HEK293 (cell line): ENCODE results near the gene SETD3.

Experiments
- CTCF ChIA-PET: fragments of 350-600 bp; formaldehyde crosslinking; extraction: SDS; loops from one replicate; lab custom pipeline; 2021; ENCODE audit warnings: antibody characterized with exemption; lab: Yijun Ruan, JAX
- POLR2A ChIA-PET: fragments of 300-600 bp; formaldehyde crosslinking; extraction: SDS; loops from one replicate; lab custom pipeline; 2020; ENCODE audit warnings: antibody characterized with exemption, inconsistent platforms; lab: Yijun Ruan, JAX
- H3K27ac ChIP-seq: fragments of 200-500 bp; sonication (Bioruptor generic); 2 replicates; pipeline ENCODE4 v1.5.1; 2014; ENCODE audit warnings: low read depth, low read length, control low read depth, inconsistent platforms; ENCODE audit errors: extremely low read depth
- H3K36me3 ChIP-seq, 2 experiments: fragments of 200-500 bp in 1 of 2; sonication (Bioruptor generic) in 1 of 2; 1 replicate in 1 of 2; 2 replicates in 1 of 2; pipeline ENCODE4 v1.5.1; 2014 to 2017; ENCODE audit warnings: inconsistent platforms in 2 of 2, low read length in 2 of 2; ENCODE audit not compliant: control insufficient read depth in 2 of 2, insufficient read depth in 1 of 2
- H3K4me1 ChIP-seq: fragments of 200-500 bp; sonication (Bioruptor generic); 2 replicates; pipeline ENCODE4 v1.5.1; 2014; ENCODE audit warnings: mild to moderate bottlenecking, low read length, inconsistent platforms; ENCODE audit not compliant: control insufficient read depth, insufficient read depth
- H3K4me3 ChIP-seq: 2 replicates; pipeline ENCODE4 v1.5.1; 2011; ENCODE audit warnings: low read depth, mild to moderate bottlenecking, control low read depth, low read length, moderate library complexity
- H3K9me3 ChIP-seq: fragments of 200-500 bp; sonication (Bioruptor generic); 2 replicates; pipeline ENCODE4 v1.5.1; 2014; ENCODE audit warnings: low read depth, low read length, inconsistent platforms; ENCODE audit not compliant: control insufficient read depth, insufficient read depth
- KLF8 ChIP-seq: fragments of 450-650 bp; formaldehyde crosslinking; IDR thresholded peaks from 2 replicates; pipeline ENCODE4 v1.5.1; 2016; ENCODE audit warnings: missing biosample characterization, missing genetic modification characterization
- OSR2 ChIP-seq: fragments of 450-650 bp; formaldehyde crosslinking; IDR thresholded peaks from 2 replicates; pipeline ENCODE4 v1.5.1; 2016; ENCODE audit warnings: missing biosample characterization, missing genetic modification characterization
- PRDM4 ChIP-seq: fragments of 450-650 bp; formaldehyde crosslinking; IDR thresholded peaks from 2 replicates; pipeline ENCODE4 v1.5.1; 2017; ENCODE audit warnings: missing biosample characterization, missing genetic modification characterization
- RBAK ChIP-seq: fragments of 450-650 bp; formaldehyde crosslinking; IDR thresholded peaks from 2 replicates; pipeline ENCODE4 v1.5.1; 2016; ENCODE audit warnings: missing biosample characterization, missing genetic modification characterization
- ZBTB7A ChIP-seq: fragments of 450-650 bp; formaldehyde crosslinking; IDR thresholded peaks from 2 replicates; pipeline ENCODE4 v1.5.1; 2016; ENCODE audit warnings: low read depth, missing biosample characterization, missing genetic modification characterization
- ZFP69B ChIP-seq: fragments of 450-650 bp; formaldehyde crosslinking; IDR thresholded peaks from 2 replicates; pipeline ENCODE4 v1.5.1; 2016; ENCODE audit warnings: missing biosample characterization, missing genetic modification characterization
- ZNF146 ChIP-seq: fragments of 450-650 bp; formaldehyde crosslinking; IDR thresholded peaks from 2 replicates; pipeline ENCODE4 v1.5.1; 2016; ENCODE audit warnings: missing biosample characterization, missing genetic modification characterization
- ZNF175 ChIP-seq: fragments of 450-650 bp; formaldehyde crosslinking; IDR thresholded peaks from 2 replicates; pipeline ENCODE4 v1.5.1; 2016; ENCODE audit warnings: missing biosample characterization, missing genetic modification characterization
- ZNF18 ChIP-seq: fragments of 450-650 bp; formaldehyde crosslinking; IDR thresholded peaks from 2 replicates; pipeline ENCODE4 v1.5.1; 2016; ENCODE audit warnings: missing biosample characterization, missing genetic modification characterization
- ZNF19 ChIP-seq: fragments of 450-650 bp; formaldehyde crosslinking; IDR thresholded peaks from 2 replicates; pipeline ENCODE4; 2016; ENCODE audit warnings: missing biosample characterization, missing genetic modification characterization, low read depth
- ZNF202 ChIP-seq: fragments of 450-650 bp; formaldehyde crosslinking; IDR thresholded peaks from 2 replicates; pipeline ENCODE4 v1.5.1; 2016; ENCODE audit warnings: missing biosample characterization, missing genetic modification characterization, borderline replicate concordance
- ZNF214 ChIP-seq: fragments of 450-650 bp; formaldehyde crosslinking; IDR thresholded peaks from 2 replicates; pipeline ENCODE4 v1.5.1; 2017; ENCODE audit warnings: missing biosample characterization, mild to moderate bottlenecking, missing genetic modification characterization, borderline replicate concordance
- ZNF449 ChIP-seq: fragments of 450-650 bp; formaldehyde crosslinking; IDR thresholded peaks from 2 replicates; pipeline ENCODE4 v1.5.1; 2017; ENCODE audit warnings: missing biosample characterization, mild to moderate bottlenecking, missing genetic modification characterization, moderate library complexity
- ZNF518A ChIP-seq: fragments of 450-650 bp; formaldehyde crosslinking; conservative IDR thresholded peaks from 2 replicates; pipeline ENCODE4 v1.5.1; 2016; ENCODE audit warnings: low read depth, missing biosample characterization, missing genetic modification characterization
- ZNF558 ChIP-seq: fragments of 450-650 bp; formaldehyde crosslinking; IDR thresholded peaks from 2 replicates; pipeline ENCODE4 v1.5.1; 2016; ENCODE audit warnings: missing biosample characterization, missing genetic modification characterization
- ZNF585B ChIP-seq: fragments of 450-650 bp; formaldehyde crosslinking; IDR thresholded peaks from 2 replicates; pipeline ENCODE4 v1.5.1; 2016; ENCODE audit warnings: missing biosample characterization, missing genetic modification characterization
- ZNF660 ChIP-seq: fragments of 450-650 bp; IDR thresholded peaks from 2 replicates; pipeline ENCODE4 v1.5.1; 2018; ENCODE audit warnings: missing biosample characterization, mild to moderate bottlenecking, missing genetic modification characterization
- ZNF792 ChIP-seq: fragments of 450-650 bp; formaldehyde crosslinking; IDR thresholded peaks from 2 replicates; pipeline ENCODE4 v1.5.1; 2016; ENCODE audit warnings: missing biosample characterization, missing genetic modification characterization
- ZXDB ChIP-seq: fragments of 450-650 bp; formaldehyde crosslinking; IDR thresholded peaks from 2 replicates; pipeline ENCODE4 v1.5.1; 2016; ENCODE audit warnings: missing biosample characterization, missing genetic modification characterization
- TF ChIP-seq, protein P1 (sequence below): fragments of 450-650 bp; formaldehyde crosslinking; IDR thresholded peaks from 2 replicates; pipeline ENCODE4 v1.5.1; 2017; ENCODE audit warnings: missing biosample characterization, missing genetic modification characterization

The SETD3 gene

DNA sequence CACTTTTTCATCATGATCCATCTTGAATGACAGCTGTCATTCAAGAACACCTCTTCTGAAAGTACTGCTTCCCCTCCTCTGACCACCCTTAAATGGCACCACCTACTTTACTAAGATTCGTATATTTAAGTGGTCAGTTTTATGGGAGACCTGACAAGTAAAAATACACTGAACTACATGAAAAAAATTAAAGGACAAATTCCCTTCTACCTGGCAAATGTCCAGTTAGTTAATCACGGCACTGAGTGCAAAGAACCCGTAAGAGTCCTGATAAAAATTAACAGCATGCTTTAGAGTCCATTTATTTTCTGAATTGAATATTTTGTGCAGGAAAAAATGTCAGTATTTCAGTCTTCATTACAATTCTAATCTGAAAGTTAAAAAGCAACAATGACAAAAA lies 48.7 kb downstream of the SETD3 start (continued):
- no peak for TF ChIP-seq ZNF449 (tag by site-specific recombination)
- no peak for TF ChIP-seq ZFP69B (tag by site-specific recombination)

- POLR2A ChIA-PET: no interaction called here
- Histone ChIP-seq H3K4me3 (no peak overlapping the region), H3K9me3 (no peaks in the 10 kb centered on the region), H3K27ac (no peak overlapping the region), H3K36me3 (peaks cover 4 to 36% of the 10 kb centered on the region in 2 experiments; a peak in 2 of 3 replicates), H3K4me1 (no peaks in the 10 kb centered on the region)
- TF ChIP-seq PRDM4 (tag by site-specific recombination) (no peak), ZNF660 (no peak), ZXDB (tag by site-specific recombination) (no peak), ZBTB7A (tag by site-specific recombination) (no peak), ZNF18 (tag by site-specific recombination) (no peak), ZNF558 (no peak), KLF8 (tag by site-specific recombination) (no peak), ZNF518A (tag by site-specific recombination) (no peak), ZNF202 (no peak), ZNF792 (tag by site-specific recombination) (no peak), ZNF175 (no peak), ZNF585B (no peak), ZNF146 (no peak), OSR2 (tag by site-specific recombination) (no peak), ZNF214 (tag by site-specific recombination) (no peak), ZNF19 (tag by site-specific recombination) (no peak), RBAK (tag by site-specific recombination) (no peak)
- TF ChIP-seq, protein P1, sequence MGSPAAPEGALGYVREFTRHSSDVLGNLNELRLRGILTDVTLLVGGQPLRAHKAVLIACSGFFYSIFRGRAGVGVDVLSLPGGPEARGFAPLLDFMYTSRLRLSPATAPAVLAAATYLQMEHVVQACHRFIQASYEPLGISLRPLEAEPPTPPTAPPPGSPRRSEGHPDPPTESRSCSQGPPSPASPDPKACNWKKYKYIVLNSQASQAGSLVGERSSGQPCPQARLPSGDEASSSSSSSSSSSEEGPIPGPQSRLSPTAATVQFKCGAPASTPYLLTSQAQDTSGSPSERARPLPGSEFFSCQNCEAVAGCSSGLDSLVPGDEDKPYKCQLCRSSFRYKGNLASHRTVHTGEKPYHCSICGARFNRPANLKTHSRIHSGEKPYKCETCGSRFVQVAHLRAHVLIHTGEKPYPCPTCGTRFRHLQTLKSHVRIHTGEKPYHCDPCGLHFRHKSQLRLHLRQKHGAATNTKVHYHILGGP (tag by site-specific recombination): no peak
- CTCF ChIA-PET: interaction anchor here (0.7 to 1.4 kb wide), 4 partner anchors 14 to 1114 kb away, joined by 3 to 4 read pairs (median 4); no protein-coding TSS in a partner anchor
Measured at GRCh38 chr14:99430491-99430890, 50.2 kb downstream of the SETD3 start.
